Esophagus muscularis mucosa (tissue), 3 donors: ENCODE measurements around the gene KRT20.

ENCODE experiments used
- POLR2A ChIP-seq: fragments of 450-650 bp; IDR thresholded peaks from one replicate; pipeline ENCODE4 v1.6.1; 2017; ENCODE audit warnings: antibody characterized with exemption, moderate library complexity, mild to moderate bottlenecking, low read depth
- POLR2AphosphoS5 ChIP-seq, 2 donors: sonication (generic); formaldehyde crosslinking; IDR thresholded peaks; one replicate each; pipeline ENCODE4 v1.6.1; 2017; ENCODE audit warnings: antibody characterized with exemption in 2 of 2
- TF ChIP-seq, protein P1 (sequence below), 3 experiments: fragments of 200-600 bp in 2 of 3; fragments of 450-650 bp in 1 of 3; sonication (generic) in 2 of 3; IDR thresholded peaks; one replicate each; pipeline ENCODE4 v1.5.1; 2017 to 2019; ENCODE audit warnings: antibody characterized with exemption in 3 of 3, mild to moderate bottlenecking in 2 of 3, moderate library complexity in 1 of 3

- TF ChIP-seq, protein P1, sequence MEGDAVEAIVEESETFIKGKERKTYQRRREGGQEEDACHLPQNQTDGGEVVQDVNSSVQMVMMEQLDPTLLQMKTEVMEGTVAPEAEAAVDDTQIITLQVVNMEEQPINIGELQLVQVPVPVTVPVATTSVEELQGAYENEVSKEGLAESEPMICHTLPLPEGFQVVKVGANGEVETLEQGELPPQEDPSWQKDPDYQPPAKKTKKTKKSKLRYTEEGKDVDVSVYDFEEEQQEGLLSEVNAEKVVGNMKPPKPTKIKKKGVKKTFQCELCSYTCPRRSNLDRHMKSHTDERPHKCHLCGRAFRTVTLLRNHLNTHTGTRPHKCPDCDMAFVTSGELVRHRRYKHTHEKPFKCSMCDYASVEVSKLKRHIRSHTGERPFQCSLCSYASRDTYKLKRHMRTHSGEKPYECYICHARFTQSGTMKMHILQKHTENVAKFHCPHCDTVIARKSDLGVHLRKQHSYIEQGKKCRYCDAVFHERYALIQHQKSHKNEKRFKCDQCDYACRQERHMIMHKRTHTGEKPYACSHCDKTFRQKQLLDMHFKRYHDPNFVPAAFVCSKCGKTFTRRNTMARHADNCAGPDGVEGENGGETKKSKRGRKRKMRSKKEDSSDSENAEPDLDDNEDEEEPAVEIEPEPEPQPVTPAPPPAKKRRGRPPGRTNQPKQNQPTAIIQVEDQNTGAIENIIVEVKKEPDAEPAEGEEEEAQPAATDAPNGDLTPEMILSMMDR (IDR thresholded peaks at IDR 0.05): no peak
- no peak for TF ChIP-seq POLR2AphosphoS5 (IDR thresholded peaks at IDR 0.05)
- no peak for TF ChIP-seq POLR2A
These were observed 21.6 kb upstream of the KRT20 start for GRCh38 chr17:40906613-40907012.
